Thyroid gland (tissue), 4 donors: Measurements from ENCODE around the gene IMPG2. TPM values are rescaled to one million over a fixed set of nuclear protein-coding genes. Genes with fewer than 3 reads are reported as not detected.

Source experiments
- DNase-seq, 2 donors: peaks; one replicate each; pipeline ENCODE4 v3.0.0-alpha.2; 2019
- H3K27ac ChIP-seq, 3 donors: fragments of 200-600 bp; sonication (generic); 1 replicate in 2 of 3; 2 replicates in 1 of 3; pipeline ENCODE4 v1.5.1; 2016 to 2019; ENCODE audit warnings: mild to moderate bottlenecking in 1 of 3, moderate library complexity in 1 of 3
- H3K27me3 ChIP-seq: fragments of 200-600 bp; sonication (generic); one replicate; pipeline ENCODE4 v1.5.1; 2019
- H3K36me3 ChIP-seq, 2 donors: fragments of 200-600 bp; sonication (generic); one replicate each; pipeline ENCODE4 v1.5.1; 2016 to 2019
- H3K4me1 ChIP-seq, 2 donors: fragments of 200-600 bp; sonication (generic); one replicate each; pipeline ENCODE4 v1.5.1; 2017 to 2019
- H3K4me3 ChIP-seq, 3 donors: fragments of 200-600 bp; sonication (generic); replicated peaks in 1 of 3; 1 replicate in 2 of 3; 2 replicates in 1 of 3; pipeline ENCODE4 v1.5.1; 2016; ENCODE audit warnings: mild to moderate bottlenecking in 1 of 3
- H3K9me3 ChIP-seq: fragments of 200-600 bp; sonication (generic); one replicate; pipeline ENCODE4 v1.5.1; 2017
- POLR2A ChIP-seq, 2 donors: fragments of 450-650 bp; IDR thresholded peaks; one replicate each; pipeline ENCODE4 v1.6.1; 2017; ENCODE audit warnings: antibody characterized with exemption in 2 of 2, mild to moderate bottlenecking in 2 of 2, moderate library complexity in 1 of 2
- WGBS, 2 donors: methylation state at CpG; one replicate each; pipeline ENCODE4 v1.1.5; 2017; 5-methylcytosine and 5-hydroxymethylcytosine counted together
- intact Hi-C: fragments of 100-400 bp; cut with DNase I; formaldehyde crosslinking; loops from one replicate; pipeline ENCODE4 v1.15.1; 2023
- total RNA-seq, 4 donors: library from RNA; depleted of rRNA; stranded (reverse); fragments of >200 nt; gene quantifications; one replicate each; pipeline ENCODE4 v1.2.3, GENCODE V29; 2016
- TF ChIP-seq, protein P1 (sequence below), 6 experiments: fragments of 200-600 bp in 3 of 6; fragments of 450-650 bp in 3 of 6; sonication (generic) in 3 of 6; IDR thresholded peaks; one replicate each; pipeline ENCODE4 v1.5.1; 2016 to 2019; ENCODE audit warnings: antibody characterized with exemption in 6 of 6, mild to moderate bottlenecking in 2 of 6, inconsistent platforms in 1 of 6, moderate library complexity in 1 of 6

The IMPG2 gene
- total RNA-seq, 4 donors from 2014 or later = 0.24 to 0.58 (median 0.30) TPM

GRCh38 chr3:101204246-101204645 is 116.1 kb downstream of the IMPG2 start:
- H3K4me3 ChIP-seq = no peak overlapping the region
- H3K27me3 ChIP-seq = no peaks in the 10 kb centered on the region
- WGBS, 2 donors = 47 to 56% methylated on average over 2 of the region's 2 CpGs
- intact Hi-C loops = no loop called here
- H3K4me1 ChIP-seq = peaks cover 11 to 16% of the 10 kb centered on the region in 2 donors
- H3K9me3 ChIP-seq = no peaks in the 10 kb centered on the region
- DNase-seq = peak; percentile 2 to 12
- peak overlapping the region in 1 of 3 donors; percentile 12 for H3K27ac ChIP-seq
- H3K36me3 ChIP-seq = no peaks in the 10 kb centered on the region
- TF ChIP-seq, protein P1, sequence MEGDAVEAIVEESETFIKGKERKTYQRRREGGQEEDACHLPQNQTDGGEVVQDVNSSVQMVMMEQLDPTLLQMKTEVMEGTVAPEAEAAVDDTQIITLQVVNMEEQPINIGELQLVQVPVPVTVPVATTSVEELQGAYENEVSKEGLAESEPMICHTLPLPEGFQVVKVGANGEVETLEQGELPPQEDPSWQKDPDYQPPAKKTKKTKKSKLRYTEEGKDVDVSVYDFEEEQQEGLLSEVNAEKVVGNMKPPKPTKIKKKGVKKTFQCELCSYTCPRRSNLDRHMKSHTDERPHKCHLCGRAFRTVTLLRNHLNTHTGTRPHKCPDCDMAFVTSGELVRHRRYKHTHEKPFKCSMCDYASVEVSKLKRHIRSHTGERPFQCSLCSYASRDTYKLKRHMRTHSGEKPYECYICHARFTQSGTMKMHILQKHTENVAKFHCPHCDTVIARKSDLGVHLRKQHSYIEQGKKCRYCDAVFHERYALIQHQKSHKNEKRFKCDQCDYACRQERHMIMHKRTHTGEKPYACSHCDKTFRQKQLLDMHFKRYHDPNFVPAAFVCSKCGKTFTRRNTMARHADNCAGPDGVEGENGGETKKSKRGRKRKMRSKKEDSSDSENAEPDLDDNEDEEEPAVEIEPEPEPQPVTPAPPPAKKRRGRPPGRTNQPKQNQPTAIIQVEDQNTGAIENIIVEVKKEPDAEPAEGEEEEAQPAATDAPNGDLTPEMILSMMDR (IDR thresholded peaks at IDR 0.05) = no peak
- TF ChIP-seq POLR2A (IDR thresholded peaks at IDR 0.05) = no peak

GRCh38 chr3:101203411-101203810 is 117.0 kb downstream of the IMPG2 start:
- TF ChIP-seq POLR2A (IDR thresholded peaks at IDR 0.05) = no peak
- TF ChIP-seq, protein P1 (IDR thresholded peaks at IDR 0.05) = no peak
- intact Hi-C loops = no loop called here
- Histone ChIP-seq H3K4me3 (no peak overlapping the region), H3K9me3 (no peaks in the 10 kb centered on the region), H3K4me1 (peaks cover 11 to 16% of the 10 kb centered on the region in 2 donors), H3K36me3 (no peaks in the 10 kb centered on the region), H3K27me3 (no peaks in the 10 kb centered on the region), H3K27ac (no peak overlapping the region)
- DNase-seq = no peak
- 90 to 91% methylated on average over 5 of the region's 5 CpGs for WGBS, 2 donors

- Histone ChIP-seq H3K9me3 (no peaks in the 10 kb centered on the region), H3K36me3 (no peaks in the 10 kb centered on the region), H3K4me1 (peaks cover 11 to 16% of the 10 kb centered on the region in 2 donors), H3K4me3 (no peak overlapping the region), H3K27me3 (no peaks in the 10 kb centered on the region), H3K27ac (no peak overlapping the region)
- DNase-seq = no peak
- no peak for TF ChIP-seq POLR2A (IDR thresholded peaks at IDR 0.05)
- WGBS, 2 donors = 68 to 83% methylated on average over 1 of the region's 1 CpG
- intact Hi-C loops = no loop called here
These were observed 117.7 kb downstream of the IMPG2 start for GRCh38 chr3:101202640-101203039.

DNA sequence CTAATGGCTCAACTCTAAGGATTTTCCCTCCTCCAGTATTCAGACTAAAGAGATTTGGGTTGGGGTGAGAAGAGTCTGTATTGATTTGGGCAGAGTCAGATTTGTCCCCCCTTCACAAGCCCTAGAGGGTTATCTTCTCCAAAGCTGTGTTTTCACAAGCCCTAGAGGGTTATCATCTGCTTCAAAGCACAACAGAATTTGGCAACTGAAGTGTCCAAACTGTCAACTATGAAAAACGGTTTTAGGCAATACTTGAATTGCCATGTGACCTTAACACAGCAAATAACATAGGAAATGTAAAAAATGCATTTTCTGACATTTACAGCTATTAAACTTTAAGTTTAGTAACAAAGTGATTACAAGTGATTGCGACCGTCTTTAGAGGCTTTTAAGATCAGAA is 119.9 kb downstream of the IMPG2 start:
- Histone ChIP-seq H3K27ac (no peak overlapping the region), H3K9me3 (no peaks in the 10 kb centered on the region), H3K4me1 (peaks cover 11 to 16% of the 10 kb centered on the region in 2 donors), H3K4me3 (no peak overlapping the region), H3K27me3 (no peaks in the 10 kb centered on the region), H3K36me3 (no peaks in the 10 kb centered on the region)
- DNase-seq = no peak
- WGBS, 2 donors = 46 to 52% methylated on average over 3 of the region's 3 CpGs
- TF ChIP-seq POLR2A (IDR thresholded peaks at IDR 0.05) = no peak
- TF ChIP-seq, protein P1 (IDR thresholded peaks at IDR 0.05) = no peak
- intact Hi-C loops = no loop called here

DNA sequence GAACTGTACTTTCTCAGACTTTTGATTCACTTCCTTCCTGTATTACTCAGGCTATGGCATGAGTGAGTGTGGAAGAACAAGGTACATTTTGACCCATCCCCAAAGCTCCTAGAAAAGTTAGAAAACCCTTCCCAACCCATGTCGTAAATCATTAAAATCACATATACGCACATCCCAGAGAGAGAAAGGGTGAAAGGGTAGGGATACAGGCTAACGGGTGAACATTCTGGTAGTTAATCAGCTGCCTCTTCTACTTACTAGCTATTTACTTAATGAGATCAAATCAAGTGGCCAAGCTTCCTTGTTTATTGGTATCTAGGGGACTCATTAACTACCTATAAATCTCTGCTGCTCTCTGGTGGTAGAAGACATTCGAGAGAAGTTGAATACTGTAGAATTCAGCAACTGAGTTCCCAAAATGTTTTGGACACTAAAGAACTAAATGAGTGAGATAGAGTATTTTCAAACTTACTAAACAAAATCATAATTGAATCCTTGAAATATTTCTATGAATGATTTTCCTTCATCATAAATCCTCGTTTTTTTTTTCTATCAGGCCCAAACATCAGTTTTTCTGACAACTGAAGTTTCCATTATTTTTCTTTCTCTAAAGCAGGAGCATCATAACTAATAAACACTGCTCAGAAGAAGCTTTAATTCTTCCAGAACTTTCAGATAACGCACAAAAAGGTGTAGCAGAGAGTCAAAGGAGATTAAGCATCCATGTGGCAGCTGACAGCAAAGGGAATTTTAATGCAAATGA is 124.2 kb downstream of the IMPG2 start:
- H3K27me3 ChIP-seq = no peaks in the 10 kb centered on the region
- peaks cover 0 to 3% of the 10 kb centered on the region in 2 donors for H3K4me1 ChIP-seq
- no peak overlapping the region for H3K27ac ChIP-seq
- TF ChIP-seq, protein P1 (IDR thresholded peaks at IDR 0.05) = peak; percentile 15 to 92 (median 70)
- TF ChIP-seq POLR2A (IDR thresholded peaks at IDR 0.05) = no peak
- no peaks in the 10 kb centered on the region for H3K9me3 ChIP-seq
- H3K4me3 ChIP-seq = no peak overlapping the region
- 49 to 51% methylated on average over 6 of the region's 6 CpGs for WGBS, 2 donors
- DNase-seq = no peak
- no peaks in the 10 kb centered on the region for H3K36me3 ChIP-seq
- intact Hi-C loops = loop anchor here (5.0 kb wide), 2 partner anchors 304 to 459 kb away; no protein-coding TSS in a partner anchor
